K562 (cell line): ENCODE results near the gene SUDS3. TPM values are rescaled to one million over a fixed set of nuclear protein-coding genes. Genes with fewer than 3 reads are reported as not detected.

Experiments used
- CTCF ChIP-seq, 3 experiments: IDR thresholded peaks in 2 of 3; conservative IDR thresholded peaks in 1 of 3; 2 replicates each; pipeline ENCODE4 v1.5.1; 2011 to 2012; ENCODE audit warnings: low read length in 3 of 3, mild to moderate bottlenecking in 3 of 3, control low read depth in 2 of 3, improper control_type of control experiment in 1 of 3, inconsistent platforms in 1 of 3, low read depth in 1 of 3, mixed read lengths in 1 of 3, moderate library complexity in 1 of 3; ENCODE audit not compliant: insufficient read depth in 2 of 3
- DPF2 ChIP-seq: fragments of 450-650 bp; IDR thresholded peaks from 2 replicates; pipeline ENCODE4 v1.6.1; 2016
- EHMT2 ChIP-seq: fragments of 450-650 bp; IDR thresholded peaks from 2 replicates; pipeline ENCODE4 v1.6.1; 2018; ENCODE audit warnings: antibody characterized with exemption
- ETS2 ChIP-seq: IDR thresholded peaks from 2 replicates; pipeline ENCODE4 v1.6.1; 2016; ENCODE audit warnings: borderline replicate concordance, missing genetic modification characterization, mild to moderate bottlenecking, moderate library complexity, missing compliant biosample characterization; ENCODE audit not compliant: poor library complexity, severe bottlenecking
- FOXK2 ChIP-seq, 2 experiments: fragments of 450-650 bp; IDR thresholded peaks in 1 of 2; conservative IDR thresholded peaks in 1 of 2; 2 replicates each; pipeline ENCODE4 v1.6.1; 2016; ENCODE audit warnings: low read depth in 2 of 2, mild to moderate bottlenecking in 1 of 2
- FOXM1 ChIP-seq, 2 experiments: fragments of 450-650 bp in 1 of 2; sonication (generic) in 1 of 2; formaldehyde crosslinking in 1 of 2; IDR thresholded peaks; 2 replicates each; pipeline versions ENCODE4 v1.6.1 to v1.9.0; 2017 to 2022; ENCODE audit warnings: low read depth in 2 of 2, mild to moderate bottlenecking in 2 of 2, missing genetic modification reagents in 1 of 2, moderate library complexity in 1 of 2
- GABPB2 ChIP-seq: fragments of 250-450 bp; sonication (Bioruptor Pico); conservative IDR thresholded peaks from 2 replicates; pipeline ENCODE4 v1.5.1; 2021; ENCODE audit warnings: mild to moderate bottlenecking
- HDAC2 ChIP-seq: fragments of 450-650 bp; IDR thresholded peaks from 2 replicates; pipeline ENCODE4 v1.6.1; 2016; ENCODE audit warnings: mild to moderate bottlenecking
- HMG20B ChIP-seq: fragments of 250-450 bp; sonication (Bioruptor Pico); IDR thresholded peaks from 2 replicates; pipeline ENCODE4 v1.5.0; 2021; ENCODE audit warnings: mild to moderate bottlenecking
- KLF6 ChIP-seq: fragments of 250-450 bp; sonication (Bioruptor Pico); IDR thresholded peaks from 2 replicates; pipeline ENCODE4 v1.4.0; 2020; ENCODE audit warnings: mild to moderate bottlenecking, moderate library complexity, borderline replicate concordance
- MEIS2 ChIP-seq: fragments of 450-650 bp; IDR thresholded peaks from 2 replicates; pipeline ENCODE4 v1.6.1; 2014; ENCODE audit warnings: mild to moderate bottlenecking; ENCODE audit not compliant: partially characterized antibody
- MTA3 ChIP-seq: fragments of 450-650 bp; formaldehyde crosslinking; IDR thresholded peaks from 2 replicates; pipeline ENCODE4 v1.6.1; 2017; ENCODE audit warnings: mild to moderate bottlenecking, borderline replicate concordance
- MXI1 ChIP-seq: IDR thresholded peaks from 2 replicates; pipeline ENCODE4 v1.6.1; 2011; ENCODE audit warnings: low read depth, mild to moderate bottlenecking, improper control_type of control experiment, low read length
- NBN ChIP-seq: fragments of 450-650 bp; IDR thresholded peaks from 2 replicates; pipeline ENCODE4 v1.6.1; 2016; ENCODE audit warnings: low read depth, mild to moderate bottlenecking
- PML ChIP-seq: IDR thresholded peaks from 2 replicates; pipeline ENCODE4 v1.6.1; 2012; ENCODE audit warnings: low read length, inconsistent platforms
- SMAD4 ChIP-seq: fragments of 250-450 bp; sonication (Bioruptor Pico); conservative IDR thresholded peaks from 2 replicates; pipeline ENCODE4 v1.8.0; 2021; ENCODE audit warnings: inconsistent platforms, mild to moderate bottlenecking, moderate library complexity
- SMARCE1 ChIP-seq: fragments of 450-650 bp; IDR thresholded peaks from 2 replicates; pipeline ENCODE4 v1.7.1; 2016; ENCODE audit warnings: mild to moderate bottlenecking
- SMC3 ChIP-seq: conservative IDR thresholded peaks from 2 replicates; pipeline ENCODE4 v1.6.1; 2011; ENCODE audit warnings: low read depth, low read length, improper control_type of control experiment; ENCODE audit not compliant: insufficient read depth
- TRIM28 ChIP-seq: fragments of 450-650 bp; IDR thresholded peaks from 2 replicates; pipeline ENCODE4 v1.6.1; 2017
- UBTF ChIP-seq, 2 experiments: IDR thresholded peaks; 2 replicates each; pipeline ENCODE4 v1.6.1; 2012; ENCODE audit warnings: improper control_type of control experiment in 2 of 2, low read depth in 2 of 2, low read length in 2 of 2, borderline replicate concordance in 1 of 2
- ZFPM2 ChIP-seq: fragments of 250-450 bp; sonication (Bioruptor Pico); IDR thresholded peaks from 2 replicates; pipeline ENCODE4 v1.5.1; 2022; ENCODE audit warnings: mild to moderate bottlenecking
- polyA plus RNA-seq, 8 experiments: library from polyadenylated mRNA; depleted of rRNA in 4 of 8; stranded (reverse) in 5 of 8; unstranded in 3 of 8; fragments of >200 nt; fragmentation: Nextera tagmentation in 2 of 8; fragmentation: Illumina TruSeq in 1 of 8; extraction: Ambion mirVana in 2 of 8; extraction: Trizol in 1 of 8; gene quantifications; 2 replicates each; pipeline versions ENCODE4 v1.2.1 to v1.2.3, GENCODE V29; 2011 to 2014; ENCODE audit warnings: inconsistent platforms in 1 of 8, missing spikeins in 1 of 8
- total RNA-seq, 7 experiments: library from RNA; depleted of rRNA in 6 of 7; stranded (reverse); fragments of >200 nt in 6 of 7; fragmentation: Illumina TruSeq in 2 of 7; extraction: Trizol in 2 of 7; gene quantifications; 2 replicates each; pipeline versions ENCODE4 v1.2.1 to v1.2.3, GENCODE V29; 2011 to 2021; ENCODE audit warnings: low replicate concordance in 1 of 7
- TF ChIP-seq, protein P1 (sequence below): sonication (generic); formaldehyde crosslinking; IDR thresholded peaks from 2 replicates; pipeline ENCODE4 v1.8.1; 2023; ENCODE audit warnings: mild to moderate bottlenecking, missing genetic modification reagents
- TF ChIP-seq, protein P2 (sequence below): fragments of 450-650 bp; IDR thresholded peaks from 2 replicates; pipeline ENCODE4 v1.6.1; 2016

Gene SUDS3
- total and polyA plus RNA-seq, 9 of the 15 experiments (the other 6 are each of a cell fraction or from before 2014, with no cell fraction given): 6.6 to 30.5 (median 23.3) TPM

- TF ChIP-seq NBN (peak; percentile 76; the same call in 1 of the 2 replicates), SMAD4 (CRISPR knock-in tag) (peak; percentile 38; the same call in 1 of the 2 replicates), KLF6 (no peak), PML (0 out of 2 replicates have a peak, but pooled peaks have one; percentile 47), UBTF (IDR thresholded peaks at IDR 0.05; ENCODE audit: borderline replicate concordance in 1 of 2, low read depth in 2 of 2, low read length in 2 of 2) (peak in 1 of 2 experiments; percentile 54; a peak in 1 of 4 replicates), MEIS2 (peak; percentile 20), EHMT2 (peak; percentile 84), HDAC2 (peak; percentile 29; the same call in 1 of the 2 replicates), GABPB2 (CRISPR knock-in tag) (no peak), SMC3 (no peak), ETS2 (no peak), ZFPM2 (no peak), MTA3 (peak; percentile 59; the same call in 1 of the 2 replicates), HMG20B (no peak), FOXK2 (conservative IDR thresholded peaks at IDR 0.05 in 1 of 2, IDR thresholded peaks at IDR 0.05 in 1 of 2; ENCODE audit: low read depth in 2 of 2) (peak; percentile 21 to 22; a peak in 1 of 4 replicates), CTCF (IDR thresholded peaks at IDR 0.05 in 2 of 3, conservative IDR thresholded peaks at IDR 0.05 in 1 of 3; ENCODE audit: insufficient read depth in 2 of 3, low read depth in 1 of 3, low read length in 3 of 3) (no peak), MXI1 (0 out of 2 replicates have a peak, but pooled peaks have one; percentile 38), FOXM1 (IDR thresholded peaks at IDR 0.05; ENCODE audit: low read depth) (0 out of 2 replicates have a peak, but pooled peaks have one; percentile 28), FOXM1 (CRISPR knock-in tag; IDR thresholded peaks at IDR 0.05; ENCODE audit: low read depth) (no peak), TRIM28 (0 out of 2 replicates have a peak, but pooled peaks have one; percentile 19), DPF2 (peak; percentile 92), SMARCE1 (peak; percentile 78)
- TF ChIP-seq, protein P1, sequence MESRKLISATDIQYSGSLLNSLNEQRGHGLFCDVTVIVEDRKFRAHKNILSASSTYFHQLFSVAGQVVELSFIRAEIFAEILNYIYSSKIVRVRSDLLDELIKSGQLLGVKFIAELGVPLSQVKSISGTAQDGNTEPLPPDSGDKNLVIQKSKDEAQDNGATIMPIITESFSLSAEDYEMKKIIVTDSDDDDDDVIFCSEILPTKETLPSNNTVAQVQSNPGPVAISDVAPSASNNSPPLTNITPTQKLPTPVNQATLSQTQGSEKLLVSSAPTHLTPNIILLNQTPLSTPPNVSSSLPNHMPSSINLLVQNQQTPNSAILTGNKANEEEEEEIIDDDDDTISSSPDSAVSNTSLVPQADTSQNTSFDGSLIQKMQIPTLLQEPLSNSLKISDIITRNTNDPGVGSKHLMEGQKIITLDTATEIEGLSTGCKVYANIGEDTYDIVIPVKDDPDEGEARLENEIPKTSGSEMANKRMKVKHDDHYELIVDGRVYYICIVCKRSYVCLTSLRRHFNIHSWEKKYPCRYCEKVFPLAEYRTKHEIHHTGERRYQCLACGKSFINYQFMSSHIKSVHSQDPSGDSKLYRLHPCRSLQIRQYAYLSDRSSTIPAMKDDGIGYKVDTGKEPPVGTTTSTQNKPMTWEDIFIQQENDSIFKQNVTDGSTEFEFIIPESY: peak; percentile 72
- TF ChIP-seq, protein P2, sequence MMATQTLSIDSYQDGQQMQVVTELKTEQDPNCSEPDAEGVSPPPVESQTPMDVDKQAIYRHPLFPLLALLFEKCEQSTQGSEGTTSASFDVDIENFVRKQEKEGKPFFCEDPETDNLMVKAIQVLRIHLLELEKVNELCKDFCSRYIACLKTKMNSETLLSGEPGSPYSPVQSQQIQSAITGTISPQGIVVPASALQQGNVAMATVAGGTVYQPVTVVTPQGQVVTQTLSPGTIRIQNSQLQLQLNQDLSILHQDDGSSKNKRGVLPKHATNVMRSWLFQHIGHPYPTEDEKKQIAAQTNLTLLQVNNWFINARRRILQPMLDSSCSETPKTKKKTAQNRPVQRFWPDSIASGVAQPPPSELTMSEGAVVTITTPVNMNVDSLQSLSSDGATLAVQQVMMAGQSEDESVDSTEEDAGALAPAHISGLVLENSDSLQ: peak; percentile 53
Measured at GRCh38 chr12:118345355-118345754, 31.0 kb upstream of the SUDS3 start (continued).
